ENCODE data around the gene BFSP1.

DNA sequence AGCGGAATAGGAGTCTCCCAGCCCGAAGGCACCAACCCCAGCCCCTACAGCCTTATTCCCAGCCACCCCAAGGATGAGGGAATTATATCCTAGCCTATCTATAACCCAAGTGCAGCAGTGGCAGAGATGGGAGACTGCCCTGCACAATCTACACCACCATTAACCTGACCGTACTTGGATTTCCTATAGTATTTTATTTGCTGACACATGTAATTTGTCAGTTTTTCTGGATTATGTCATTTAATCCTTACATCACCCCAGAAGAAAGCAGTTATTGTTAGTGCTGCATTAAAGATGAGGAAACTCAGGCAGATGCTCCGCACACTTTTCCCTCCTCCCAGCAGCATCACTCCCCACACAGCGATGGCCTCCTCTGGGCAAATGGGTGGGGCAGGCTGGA is 6.0 kb downstream of the BFSP1 start:
- TF ChIP-seq CTCF (IDR thresholded peaks at IDR 0.05) (no peak), POLR2A (IDR thresholded peaks at IDR 0.05) (no peak)
